B cell (primary cell): Measurements from ENCODE around the gene IRF7.

Source experiments
- EZH2 ChIP-seq: IDR thresholded peaks from 2 replicates; pipeline ENCODE4 v1.6.1; 2012; ENCODE audit warnings: borderline replicate concordance, low read depth, mild to moderate bottlenecking, moderate library complexity, low read length; ENCODE audit not compliant: insufficient read depth, poor library complexity, severe bottlenecking
- TF ChIP-seq, protein P1 (sequence below): fragments of 200-600 bp; IDR thresholded peaks from one replicate; pipeline ENCODE4 v1.8.0; 2022; ENCODE audit warnings: antibody characterized with exemption, mild to moderate bottlenecking

DNA sequence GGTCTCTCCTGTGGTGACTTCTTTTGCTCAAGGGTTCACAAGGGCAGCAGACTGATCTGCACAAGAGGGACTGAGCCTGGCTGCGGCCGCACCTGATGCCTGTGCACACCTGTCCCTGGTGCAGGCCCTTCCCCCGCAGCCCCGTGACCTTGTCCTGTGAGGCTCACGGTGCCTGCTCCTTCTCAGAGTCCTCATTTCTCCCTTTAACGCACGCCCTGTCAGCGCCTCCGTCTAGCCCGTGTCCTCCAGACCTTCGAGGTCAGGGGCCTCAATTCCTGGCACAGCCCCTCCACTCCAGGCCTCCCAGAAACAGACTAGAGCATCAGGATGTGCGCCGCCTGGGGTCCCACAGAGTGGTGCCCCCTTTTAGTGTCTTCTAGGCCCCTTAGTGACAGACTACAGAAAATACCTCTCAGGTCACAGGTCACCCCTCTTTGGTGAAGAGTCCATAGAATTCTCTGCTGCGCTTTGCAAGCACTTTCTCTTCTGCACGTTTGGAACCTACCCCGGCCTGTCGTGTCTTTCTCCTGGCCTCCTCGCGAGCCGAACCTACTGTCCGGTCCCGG lies 20.3 kb upstream of the IRF7 start:
- TF ChIP-seq EZH2, result no peak
- TF ChIP-seq, protein P1, sequence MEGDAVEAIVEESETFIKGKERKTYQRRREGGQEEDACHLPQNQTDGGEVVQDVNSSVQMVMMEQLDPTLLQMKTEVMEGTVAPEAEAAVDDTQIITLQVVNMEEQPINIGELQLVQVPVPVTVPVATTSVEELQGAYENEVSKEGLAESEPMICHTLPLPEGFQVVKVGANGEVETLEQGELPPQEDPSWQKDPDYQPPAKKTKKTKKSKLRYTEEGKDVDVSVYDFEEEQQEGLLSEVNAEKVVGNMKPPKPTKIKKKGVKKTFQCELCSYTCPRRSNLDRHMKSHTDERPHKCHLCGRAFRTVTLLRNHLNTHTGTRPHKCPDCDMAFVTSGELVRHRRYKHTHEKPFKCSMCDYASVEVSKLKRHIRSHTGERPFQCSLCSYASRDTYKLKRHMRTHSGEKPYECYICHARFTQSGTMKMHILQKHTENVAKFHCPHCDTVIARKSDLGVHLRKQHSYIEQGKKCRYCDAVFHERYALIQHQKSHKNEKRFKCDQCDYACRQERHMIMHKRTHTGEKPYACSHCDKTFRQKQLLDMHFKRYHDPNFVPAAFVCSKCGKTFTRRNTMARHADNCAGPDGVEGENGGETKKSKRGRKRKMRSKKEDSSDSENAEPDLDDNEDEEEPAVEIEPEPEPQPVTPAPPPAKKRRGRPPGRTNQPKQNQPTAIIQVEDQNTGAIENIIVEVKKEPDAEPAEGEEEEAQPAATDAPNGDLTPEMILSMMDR, result no peak
